ENCODE results near the gene EEF2K. TPM values are rescaled to one million over a fixed set of nuclear protein-coding genes. Genes with fewer than 3 reads are reported as not detected.

The EEF2K gene
- total RNA-seq, 4 donors from 2014 or later = 18.7 to 39.9 (median 21.2) TPM

GRCh38 chr16:22337849-22338635 lies 132.0 kb downstream of the EEF2K start:
- no peak overlapping the region for H3K27ac ChIP-seq
- in situ Hi-C loops (cut with MboI; ENCODE audit: low sequenced_read_pairs in 4 of 4) = loop anchor here in 1 of 4 donors (25.0 kb wide), 1 partner anchor 1151 kb away; no protein-coding TSS in a partner anchor
- intact Hi-C loops (cut with DNase I; ENCODE audit: low total_unique reads) = no loop called here
- no peak for TF ChIP-seq CTCF (IDR thresholded peaks at IDR 0.05 in 4 of 5, conservative IDR thresholded peaks at IDR 0.05 in 1 of 5)
- TF ChIP-seq POLR2A (IDR thresholded peaks at IDR 0.05) = no peak
- H3K36me3 ChIP-seq = peaks cover 0 to 44% of the 10 kb centered on the region in 2 donors
- no peak overlapping the region for H3K4me3 ChIP-seq
- ATAC-seq (no peak), DNase-seq (no peak)
- H3K27me3 ChIP-seq = no peaks in the 10 kb centered on the region
- H3K4me1 ChIP-seq = no peaks in the 10 kb centered on the region
- peaks cover 0 to 5% (median 0%) of the 10 kb centered on the region in 3 donors for H3K9me3 ChIP-seq

Other genes starting within 250 kb of the EEF2K start
- gene PDZD9, start 205.2 kb upstream of the EEF2K start, total RNA-seq = not detected
- 10 to 100 TPM; 12.6 to 17.6 (median 13.9) TPM for gene MOSMO, start 198.2 kb upstream of the EEF2K start, total RNA-seq
- not detected for gene VWA3A, start 113.7 kb upstream of the EEF2K start, total RNA-seq
- not detected for gene SDR42E2, start 43.8 kb upstream of the EEF2K start, total RNA-seq
- 100 to 1,000 TPM; 105 to 182 (median 116) TPM for gene POLR3E, start 91.1 kb downstream of the EEF2K start, total RNA-seq
- gene CDR2, start 168.3 kb downstream of the EEF2K start, total RNA-seq = 1 to 10 TPM; 4.1 to 7.6 (median 7.3) TPM

Data from gastrocnemius medialis (tissue), 4 donors.